Testis (tissue), 3 donors: ENCODE data around the gene PCIF1. TPM values are rescaled to one million over a fixed set of nuclear protein-coding genes. Genes with fewer than 3 reads are reported as not detected.
"Not testable (repeated sequence)": the region's sequence is repeated elsewhere in the genome, so short reads cannot be mapped to it uniquely, and the experiment has no call there.

Experiments used
- DNase-seq: peaks from one replicate; pipeline ENCODE4 v3.0.0-alpha.2; 2019
- H3K27ac ChIP-seq, 2 donors: fragments of 200-600 bp; sonication (generic); one replicate each; pipeline ENCODE4 v1.5.1; 2019
- H3K27me3 ChIP-seq: fragments of 200-600 bp; sonication (generic); one replicate; pipeline ENCODE4 v1.5.1; 2019
- H3K36me3 ChIP-seq: fragments of 200-600 bp; sonication (generic); one replicate; pipeline ENCODE4 v1.5.1; 2017; ENCODE audit warnings: low read depth; ENCODE audit errors: missing control alignments
- H3K4me1 ChIP-seq: fragments of 200-600 bp; sonication (generic); one replicate; pipeline ENCODE4 v1.5.1; 2019
- H3K4me3 ChIP-seq, 2 donors: fragments of 200-600 bp; sonication (generic); one replicate each; pipeline ENCODE4 v1.5.1; 2017 to 2019
- H3K9me3 ChIP-seq: fragments of 200-600 bp; sonication (generic); one replicate; pipeline ENCODE4 v1.5.1; 2017
- CTCF ChIP-seq, 3 experiments: fragments of 450-650 bp in 2 of 3; fragments of 200-600 bp in 1 of 3; sonication (generic) in 1 of 3; IDR thresholded peaks; one replicate each; pipeline ENCODE4 v1.5.1; 2016 to 2019; ENCODE audit warnings: antibody characterized with exemption in 3 of 3, mild to moderate bottlenecking in 2 of 3, moderate library complexity in 1 of 3
- POLR2A ChIP-seq: fragments of 450-650 bp; IDR thresholded peaks from one replicate; pipeline ENCODE4 v1.6.1; 2017; ENCODE audit warnings: antibody characterized with exemption, mild to moderate bottlenecking, moderate library complexity
- WGBS, 2 donors: methylation state at CpG; one replicate each; pipeline ENCODE4 v1.1.5; 2018; 5-methylcytosine and 5-hydroxymethylcytosine counted together
- intact Hi-C: fragments of 100-400 bp; cut with DNase I; formaldehyde crosslinking; loops from one replicate; pipeline ENCODE4 v1.15.1; 2023; ENCODE audit warnings: low total_unique reads
- polyA plus RNA-seq: library from polyadenylated mRNA; stranded (reverse); fragments of 350-450 nt; fragmentation: Illumina TruSeq; extraction: RNeasy Lipid Tissue Mini Kit (QIAGEN cat#74804); gene quantifications from one replicate; pipeline ENCODE4 v1.2.3, GENCODE V29; 2014; ENCODE audit warnings: low read depth, low replicate concordance; ENCODE audit not compliant: insufficient read depth
- total RNA-seq, 2 donors: library from RNA; depleted of rRNA; stranded (reverse); fragments of >200 nt; gene quantifications; one replicate each; pipeline ENCODE4 v1.2.3, GENCODE V29; 2016

PCIF1 gene
- total and polyA plus RNA-seq, 3 donors from 2014 or later, result 39.3 to 48.7 (median 39.4) TPM

- Histone ChIP-seq H3K9me3 (no peaks in the 10 kb centered on the region), H3K36me3 (peaks cover 4% of the 10 kb centered on the region), H3K4me3 (no peak overlapping the region), H3K27me3 (no peaks in the 10 kb centered on the region), H3K27ac (no peak overlapping the region), H3K4me1 (peaks cover 17% of the 10 kb centered on the region)
- 80 to 87% methylated on average over 2 to 9 of the region's 9 CpGs for WGBS, 2 donors
- DNase-seq, result no peak
- TF ChIP-seq CTCF (IDR thresholded peaks at IDR 0.05) (no peak), POLR2A (no peak)
- intact Hi-C loops, result loop anchor here (10.0 kb wide), 1 partner anchor 55 kb away; the partner anchor contains the start of genes CTSA and NEURL2
These were observed 15.8 kb downstream of the PCIF1 start for GRCh38 chr20:45950330-45950646.

- intact Hi-C loops, result loop anchor here (10.0 kb wide), 1 partner anchor 57 kb away; the partner anchor contains the start of genes CTSA and NEURL2
- Histone ChIP-seq H3K9me3 (no peaks in the 10 kb centered on the region), H3K4me3 (no peak overlapping the region), H3K36me3 (peaks cover 4% of the 10 kb centered on the region), H3K27ac (no peak overlapping the region), H3K4me1 (no peaks in the 10 kb centered on the region), H3K27me3 (no peaks in the 10 kb centered on the region)
- no peak for DNase-seq
- TF ChIP-seq CTCF (IDR thresholded peaks at IDR 0.05) (no peak), POLR2A (no peak)
- WGBS, 2 donors, result 88 to 89% methylated on average over 12 to 19 of the region's 19 CpGs
These were observed 17.7 kb downstream of the PCIF1 start for GRCh38 chr20:45951925-45952834.

GRCh38 chr20:45952861-45953260 is 18.4 kb downstream of the PCIF1 start:
- Histone ChIP-seq H3K4me1 (no peaks in the 10 kb centered on the region), H3K9me3 (no peaks in the 10 kb centered on the region), H3K4me3 (no peak overlapping the region), H3K27me3 (no peaks in the 10 kb centered on the region), H3K36me3 (peaks cover 4% of the 10 kb centered on the region), H3K27ac (no peak overlapping the region)
- intact Hi-C loops, result loop anchor here (10.0 kb wide), 1 partner anchor 58 kb away; the partner anchor contains the start of genes CTSA and NEURL2
- TF ChIP-seq CTCF (IDR thresholded peaks at IDR 0.05), result no peak
- TF ChIP-seq POLR2A, result no peak
- no peak for DNase-seq
- 90 to 91% methylated on average over 5 of the region's 5 CpGs for WGBS, 2 donors

- H3K4me3 ChIP-seq, result no peak overlapping the region
- H3K27ac ChIP-seq, result no peak overlapping the region
- no peaks in the 10 kb centered on the region for H3K9me3 ChIP-seq
- 81 to 90% methylated on average over 3 to 9 of the region's 9 CpGs for WGBS, 2 donors
- H3K27me3 ChIP-seq, result no peaks in the 10 kb centered on the region
- intact Hi-C loops, result loop anchor here (10.0 kb wide), 1 partner anchor 59 kb away; the partner anchor contains the start of genes CTSA and NEURL2
- peaks cover 4% of the 10 kb centered on the region for H3K36me3 ChIP-seq
- no peaks in the 10 kb centered on the region for H3K4me1 ChIP-seq
- no peak for DNase-seq
- TF ChIP-seq POLR2A, result no peak
- no peak for TF ChIP-seq CTCF (IDR thresholded peaks at IDR 0.05)
These were observed 19.2 kb downstream of the PCIF1 start for GRCh38 chr20:45953672-45954071.

GRCh38 chr20:45956326-45956725 is 21.8 kb downstream of the PCIF1 start:
- not testable (repeated sequence) for H3K4me3 ChIP-seq, H3K36me3 ChIP-seq, H3K9me3 ChIP-seq, H3K27me3 ChIP-seq, DNase-seq, H3K4me1 ChIP-seq, H3K27ac ChIP-seq
- WGBS, 2 donors, result 88 to 96% methylated on average over 10 of the region's 10 CpGs
- intact Hi-C loops, result loop anchor here (10.0 kb wide), 1 partner anchor 62 kb away; the partner anchor contains the start of genes CTSA and NEURL2
